UCSD-AML1 (cell line): ENCODE data around the gene SMAD7.
A peak's percentile ranks its signal among the peaks of the same experiment; 100 is the strongest.

Experiments
- DNase-seq: peaks from one replicate; lab custom pipeline; 2025; ENCODE audit not compliant: unreplicated experiment; lab: John Stamatoyannopoulos, UW

Gene SMAD7

DNA sequence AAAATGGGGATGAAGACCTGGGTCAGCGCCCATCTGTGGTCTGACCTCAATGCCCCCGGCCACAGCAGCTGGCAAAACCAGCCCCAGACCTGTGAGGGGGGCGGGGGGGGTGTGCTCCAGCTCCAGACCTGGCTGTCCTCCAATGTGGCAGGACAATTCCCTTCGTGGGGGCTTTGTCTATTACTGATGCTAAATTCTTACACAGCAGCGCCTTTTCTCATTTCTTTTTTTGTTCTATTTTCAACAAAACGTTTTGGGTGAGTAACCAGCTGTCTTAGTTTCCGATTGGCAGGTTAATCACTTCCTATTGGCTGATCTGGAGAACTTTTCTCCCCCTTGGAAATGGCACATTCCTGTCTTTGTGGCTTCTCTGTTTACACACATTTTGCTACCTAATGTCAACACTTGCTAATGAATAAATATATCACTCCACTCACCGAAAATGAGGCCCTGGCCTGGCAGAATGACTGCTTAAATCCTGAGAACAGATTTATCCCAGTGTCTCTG, 4.4 kb downstream of the SMAD7 start:
- no peak for DNase-seq

DNA sequence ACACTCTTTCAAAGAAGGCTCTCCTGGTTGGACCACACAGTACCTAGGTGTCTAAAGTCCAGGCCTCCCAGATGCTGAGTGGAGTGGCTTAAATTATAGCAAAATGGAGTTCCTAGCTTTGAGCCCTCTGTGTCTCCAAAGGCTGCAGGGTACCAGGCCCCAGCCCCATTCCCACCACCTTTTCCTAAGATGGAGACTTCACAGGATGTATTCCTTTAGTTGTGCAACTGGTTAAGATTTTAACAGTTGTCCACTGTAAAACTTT, 4.9 kb downstream of the SMAD7 start:
- DNase-seq: no peak

DNA sequence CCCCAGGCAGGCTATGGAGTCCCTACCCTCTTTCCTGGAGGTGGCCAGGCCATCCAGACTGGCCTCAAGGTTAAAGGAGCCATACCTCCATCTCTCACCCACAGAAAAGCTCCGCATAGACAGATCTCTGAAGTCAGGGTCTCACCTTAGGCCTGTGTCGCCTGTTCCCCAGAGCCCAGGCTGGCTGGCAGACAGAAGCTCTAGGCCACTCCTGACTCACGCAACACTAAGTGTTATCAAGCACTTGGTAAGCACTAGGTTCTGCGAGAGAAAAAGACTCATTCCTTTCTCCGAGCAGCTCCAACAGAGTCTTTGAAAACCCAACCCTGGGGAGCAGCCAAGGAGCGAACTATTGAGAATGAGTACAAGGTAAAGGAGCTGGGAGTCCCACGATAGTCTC, 6.1 kb downstream of the SMAD7 start:
- no peak for DNase-seq

DNA sequence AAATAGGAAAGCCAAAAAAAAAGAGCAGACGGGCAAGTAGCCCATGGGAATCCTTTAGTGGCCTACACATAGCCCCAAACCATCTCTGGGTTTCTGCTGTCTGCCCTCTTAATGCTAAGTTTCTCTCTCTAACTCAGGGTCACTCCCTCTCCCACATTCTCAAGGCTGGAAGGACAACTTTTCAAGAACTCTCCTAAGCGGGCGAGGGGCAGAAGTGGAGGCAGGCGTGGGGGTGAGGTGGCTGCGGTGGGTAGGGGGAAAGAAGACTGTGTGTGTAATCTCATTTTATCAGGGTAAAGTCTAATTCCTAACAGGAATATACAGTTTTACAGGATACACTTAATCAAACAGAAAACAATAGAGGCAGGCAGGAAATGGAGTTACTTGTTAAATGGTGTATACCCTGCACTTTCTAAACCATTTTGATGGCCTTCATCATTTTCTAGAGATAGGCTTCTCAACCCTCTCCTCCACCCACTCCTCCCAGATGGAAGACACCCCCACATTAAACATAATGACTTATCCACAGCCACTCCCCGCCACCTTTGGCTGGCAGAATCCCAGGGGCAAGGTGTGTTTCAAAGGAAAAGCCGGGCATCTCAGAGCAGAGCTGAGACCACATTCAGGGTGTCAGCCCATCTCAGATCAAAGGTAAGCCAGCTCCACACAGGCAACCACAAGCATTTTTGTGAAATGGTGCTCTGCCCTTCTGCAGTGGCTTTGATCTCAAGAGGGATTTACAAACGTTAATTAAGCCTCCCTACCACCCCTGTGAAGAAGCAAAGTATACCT, 6.8 kb downstream of the SMAD7 start:
- DNase-seq: no peak

DNA sequence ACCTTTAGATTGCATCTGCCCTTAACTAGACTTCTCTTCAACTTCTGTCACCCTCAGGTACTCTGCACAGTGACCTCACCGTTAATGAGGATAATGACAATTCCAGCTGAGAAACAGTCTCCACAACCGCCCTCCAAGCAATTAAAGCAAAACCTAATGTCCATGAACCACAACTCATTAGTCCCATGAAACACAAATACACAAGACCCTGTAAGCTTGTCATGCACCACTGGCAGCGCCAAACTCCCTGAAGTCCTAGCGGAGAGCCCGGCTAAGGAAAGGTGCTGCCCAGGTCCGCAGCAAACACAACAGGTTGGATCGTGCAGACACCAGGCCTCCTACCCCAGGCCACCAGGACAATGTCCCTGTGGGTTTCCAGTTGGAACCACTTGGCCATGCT, 7.4 kb downstream of the SMAD7 start:
- no peak for DNase-seq

DNA sequence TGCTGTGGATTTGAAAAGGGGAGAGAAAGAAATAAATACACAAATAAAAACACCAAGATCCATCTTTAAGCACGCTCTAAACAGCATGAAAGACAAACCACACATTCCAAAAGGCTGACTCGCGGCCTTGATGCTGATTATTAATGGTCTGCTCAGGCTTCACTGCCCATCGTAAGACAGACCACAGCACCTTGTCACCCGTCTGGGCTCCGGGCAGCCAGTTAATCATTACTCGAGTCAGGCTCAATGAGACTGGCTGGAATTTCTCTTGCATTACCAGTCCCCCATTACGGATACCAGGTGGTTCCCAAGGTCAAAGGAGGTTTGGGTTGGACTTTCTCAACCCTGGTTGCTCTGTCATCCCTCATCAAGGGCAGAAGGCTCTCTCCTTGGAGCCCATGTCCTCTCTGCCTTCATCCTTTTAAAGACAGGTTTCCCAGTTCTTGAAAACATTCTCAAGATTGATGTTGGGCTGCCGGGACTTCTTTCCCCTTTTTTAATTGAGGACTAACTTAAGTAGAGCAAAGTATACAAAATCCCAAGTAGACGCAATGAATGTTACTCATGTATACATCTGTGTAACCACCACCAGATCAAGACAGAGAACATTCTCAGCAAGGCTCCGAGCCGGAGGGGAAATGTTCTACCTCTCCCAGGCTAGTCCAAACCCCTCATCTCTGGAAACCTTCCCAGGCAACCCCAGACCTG, 8.1 kb downstream of the SMAD7 start:
- DNase-seq: no peak

DNA sequence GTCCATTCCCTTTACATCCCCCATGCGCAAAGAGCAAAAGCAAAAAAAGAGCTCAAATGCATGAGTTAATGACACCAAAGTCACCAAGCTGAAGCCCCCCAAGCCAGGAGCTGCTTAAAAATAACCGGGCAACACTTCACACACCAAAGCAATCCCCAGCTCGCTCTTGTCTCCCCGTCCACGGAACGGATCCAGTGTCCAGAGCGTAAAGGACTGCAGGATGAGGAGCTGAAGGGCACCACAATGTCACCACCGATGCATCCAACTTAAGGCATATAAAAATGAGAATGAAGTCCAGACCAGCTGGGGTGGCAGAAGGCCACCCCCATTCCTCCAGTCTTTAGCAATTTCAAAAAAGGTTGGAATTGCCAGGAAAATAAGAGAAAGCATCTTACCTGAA, 8.7 kb downstream of the SMAD7 start:
- DNase-seq: no peak

DNA sequence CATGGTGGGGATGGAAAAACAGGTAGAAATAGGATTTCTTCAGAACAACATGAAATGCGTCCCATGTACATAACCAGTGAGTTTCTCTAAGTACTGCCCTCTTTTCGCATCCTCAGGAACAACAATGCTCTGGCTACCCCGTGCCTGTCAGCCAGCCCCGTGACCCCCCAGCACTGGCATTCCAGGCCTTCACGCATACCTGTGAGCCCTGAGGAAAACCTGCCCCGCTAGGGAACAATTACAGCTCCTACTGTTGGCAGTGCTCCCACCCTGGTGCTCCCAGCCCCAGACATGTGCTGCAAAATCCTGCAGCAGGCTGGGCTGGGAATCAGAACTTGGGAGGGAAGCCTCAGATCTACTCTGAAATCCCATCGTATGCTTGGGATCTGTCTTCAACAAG, 9.1 kb downstream of the SMAD7 start:
- DNase-seq: no peak

DNA sequence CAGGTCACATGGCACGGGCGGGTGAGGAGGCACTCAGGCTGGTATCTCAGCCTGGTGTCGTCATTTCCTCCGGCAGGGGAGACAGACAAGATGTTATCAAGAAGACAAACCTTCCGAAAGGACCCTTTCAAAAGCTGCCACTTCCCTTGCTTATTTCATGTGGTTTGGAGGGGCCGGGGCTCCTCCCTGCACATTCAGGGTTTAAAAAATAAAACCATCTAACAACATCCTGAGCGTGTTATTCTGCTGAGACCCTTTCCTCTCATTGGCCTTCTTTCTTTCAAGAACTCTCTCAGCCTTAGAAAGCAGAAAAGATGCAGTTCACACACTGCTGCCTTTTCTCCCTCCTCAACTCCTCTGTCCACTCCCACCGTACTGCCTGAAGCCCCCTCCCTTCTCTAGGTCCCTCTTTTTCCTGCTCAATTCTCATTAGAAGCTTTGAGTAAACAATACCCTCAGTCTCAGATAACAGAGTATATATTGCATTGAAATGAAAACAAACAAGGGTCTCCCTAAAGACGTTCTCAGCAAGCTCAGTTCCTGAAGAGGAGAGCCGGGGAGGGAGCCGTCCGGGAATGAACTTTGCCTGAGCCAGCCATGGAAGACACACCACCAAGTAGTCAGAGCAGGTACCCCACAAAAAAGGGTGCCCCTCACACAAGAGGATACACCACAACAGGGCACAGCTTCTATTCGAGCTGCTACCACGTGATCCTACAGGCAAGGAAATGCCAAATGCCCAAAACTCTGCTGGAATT, 9.7 kb downstream of the SMAD7 start:
- DNase-seq: peak; percentile 40

DNA sequence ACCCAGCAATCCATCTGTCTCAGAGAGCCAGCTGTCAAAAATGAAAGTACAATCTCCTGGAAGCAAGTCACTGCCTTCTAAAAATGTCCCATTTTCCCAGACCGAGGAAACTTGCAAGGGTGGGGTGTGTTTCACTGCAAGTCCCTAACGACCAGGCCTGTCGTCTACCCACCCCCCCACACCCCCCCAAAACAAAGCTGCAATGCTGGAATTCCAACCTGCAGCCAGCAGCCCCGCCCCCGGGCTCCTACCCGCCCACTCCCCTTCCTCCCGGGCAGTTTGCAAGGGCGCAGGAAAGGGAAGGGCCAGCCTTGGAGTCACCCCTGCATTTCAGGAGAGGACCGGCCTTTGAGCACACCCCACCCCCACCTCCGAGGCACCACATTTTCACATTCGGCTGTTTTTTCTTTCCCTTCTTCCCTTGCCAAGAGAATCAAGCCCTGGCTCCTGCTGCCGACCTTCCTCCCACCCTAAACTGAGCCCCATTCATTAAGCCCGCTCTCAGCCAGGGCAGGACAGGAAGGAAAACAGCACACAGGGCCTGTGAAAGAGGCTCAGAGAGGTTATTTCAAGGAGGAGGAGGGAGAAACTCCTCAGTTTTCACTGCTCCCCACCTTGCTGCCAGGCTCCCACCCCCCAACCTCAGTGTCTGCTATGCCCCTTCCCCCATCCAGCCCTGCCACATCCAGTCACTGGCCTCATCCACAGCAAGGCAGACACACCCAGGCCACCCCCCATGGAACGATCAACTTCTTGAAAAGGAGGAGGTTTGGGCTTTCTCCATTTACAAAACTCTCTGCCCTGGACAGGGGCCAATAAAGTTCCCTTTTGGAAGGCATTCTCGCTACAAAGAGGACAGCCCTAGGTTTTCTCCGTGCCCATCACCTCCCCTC, 11.3 kb downstream of the SMAD7 start:
- no peak for DNase-seq

DNA sequence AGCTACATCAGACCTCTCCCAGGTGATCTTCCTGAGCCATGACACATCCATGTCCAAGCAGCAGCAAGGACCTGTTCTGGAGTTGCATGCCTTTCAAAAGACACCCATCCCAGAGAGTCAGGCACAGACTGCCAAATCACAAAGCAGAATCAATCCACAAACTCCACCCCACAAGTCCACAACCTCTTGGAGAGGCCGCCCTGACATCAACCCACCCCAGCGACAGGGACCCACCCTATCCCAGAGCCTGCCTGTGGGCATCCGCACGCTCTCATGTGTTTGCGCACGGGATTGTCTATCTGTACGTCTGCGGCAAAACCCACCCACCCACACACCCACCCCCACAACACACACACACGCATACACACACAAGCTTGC, 11.9 kb downstream of the SMAD7 start:
- no peak for DNase-seq

DNA sequence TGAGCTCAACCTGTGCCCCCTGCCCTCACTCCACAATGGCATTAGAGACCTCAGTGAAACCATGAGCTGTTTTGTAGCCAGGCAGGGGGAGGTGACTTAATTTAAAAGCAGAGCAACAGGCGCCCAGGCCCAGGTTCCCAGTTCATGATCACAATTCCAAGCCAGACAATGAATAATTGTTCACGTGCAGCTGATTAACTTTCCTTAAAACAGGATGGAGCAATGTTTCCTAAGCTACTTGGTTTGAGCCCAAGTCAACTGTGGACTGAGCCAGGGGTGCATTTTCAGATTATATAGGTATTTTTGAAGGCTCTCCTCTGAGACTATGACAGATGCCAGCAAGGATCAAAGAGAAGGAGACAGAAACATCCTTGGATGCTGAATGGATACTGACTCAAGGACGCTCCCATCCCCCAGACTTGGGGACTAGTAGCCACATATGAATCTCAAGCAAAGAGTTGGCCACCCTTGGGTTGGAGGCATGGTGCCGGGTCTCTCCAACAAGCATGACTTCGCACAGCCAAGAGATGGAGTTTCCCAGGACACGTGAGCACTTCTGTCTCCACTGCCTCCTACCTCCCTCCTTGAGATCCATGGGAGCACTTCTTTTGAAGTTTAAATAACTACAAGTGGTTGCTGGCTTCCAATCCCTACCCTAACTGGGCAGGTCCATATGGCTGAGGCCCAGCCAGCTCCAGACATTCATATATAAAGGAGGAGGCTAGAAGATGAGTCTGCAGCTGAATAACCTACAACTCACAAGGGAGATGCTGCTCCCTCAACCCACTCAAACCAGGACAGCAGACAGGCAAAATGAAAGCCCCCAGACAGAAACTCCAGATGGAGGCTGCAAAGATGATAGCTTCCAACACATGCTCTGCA, 12.7 kb downstream of the SMAD7 start:
- DNase-seq: no peak

DNA sequence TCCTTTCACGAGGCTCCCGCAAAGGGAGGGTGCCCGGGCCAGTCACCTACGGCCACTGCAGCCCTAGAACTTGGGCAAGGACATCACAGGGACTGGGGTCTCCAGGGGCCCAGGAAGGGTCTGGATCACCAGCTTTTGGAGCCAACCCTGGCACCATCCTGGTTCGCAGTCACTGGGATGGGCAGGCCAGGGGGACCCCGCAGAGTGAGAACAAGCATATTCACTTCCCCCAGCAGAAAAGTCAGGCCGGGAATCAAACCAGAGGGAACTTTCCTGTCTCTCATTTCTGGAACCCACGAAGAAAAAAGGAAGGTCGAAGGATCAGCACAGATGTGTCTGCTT, 15.4 kb downstream of the SMAD7 start:
- no peak for DNase-seq

DNA sequence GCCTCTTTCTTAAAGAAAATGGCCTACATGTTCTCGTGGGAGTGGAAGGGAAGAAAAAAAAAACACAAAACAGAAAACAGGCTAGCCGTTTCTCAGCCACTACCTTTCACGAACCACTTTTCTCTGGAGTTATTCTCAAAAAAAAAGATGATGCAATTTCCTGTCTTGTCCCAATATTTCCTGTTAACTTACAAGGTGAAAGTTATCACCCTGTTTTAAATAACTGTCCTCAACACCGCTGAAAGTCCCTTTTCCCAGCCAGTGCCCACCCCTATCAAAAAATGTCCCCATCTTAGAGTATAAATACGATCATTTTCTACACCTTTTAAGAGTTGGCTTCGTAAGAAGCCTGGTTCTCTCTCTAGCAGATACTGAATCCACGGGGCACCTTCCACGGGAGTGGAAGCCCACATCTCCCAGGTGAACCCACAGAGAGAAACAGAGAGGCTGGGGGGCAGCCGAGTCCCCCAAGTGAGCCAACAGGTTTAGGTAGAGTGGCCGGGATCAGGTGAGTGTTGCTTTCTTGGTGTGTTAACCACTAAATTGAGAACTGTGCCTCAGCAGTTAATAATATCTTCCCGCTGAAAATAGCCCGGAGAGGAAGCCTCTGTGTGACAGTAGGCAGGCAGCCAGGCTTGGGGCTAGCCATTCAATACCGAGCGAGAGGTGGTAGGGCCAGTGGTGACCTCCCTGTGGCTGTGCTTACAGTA, 15.9 kb downstream of the SMAD7 start:
- peak; percentile 43 for DNase-seq

DNA sequence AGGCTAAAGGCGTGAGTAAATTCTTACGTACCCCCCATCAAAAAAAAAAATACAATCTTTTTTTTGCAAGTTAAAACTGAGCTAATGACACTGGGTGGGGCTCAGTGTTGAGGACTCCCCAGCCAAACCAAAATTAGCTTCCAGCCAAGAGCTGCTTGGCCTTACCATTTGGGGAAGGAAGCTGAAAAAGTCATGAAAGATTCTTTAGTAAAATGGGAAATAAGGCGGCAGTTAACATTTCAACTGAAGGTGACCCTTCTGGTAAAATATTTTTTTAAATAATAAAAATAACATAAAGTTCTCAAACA, 16.4 kb downstream of the SMAD7 start:
- DNase-seq: no peak

DNA sequence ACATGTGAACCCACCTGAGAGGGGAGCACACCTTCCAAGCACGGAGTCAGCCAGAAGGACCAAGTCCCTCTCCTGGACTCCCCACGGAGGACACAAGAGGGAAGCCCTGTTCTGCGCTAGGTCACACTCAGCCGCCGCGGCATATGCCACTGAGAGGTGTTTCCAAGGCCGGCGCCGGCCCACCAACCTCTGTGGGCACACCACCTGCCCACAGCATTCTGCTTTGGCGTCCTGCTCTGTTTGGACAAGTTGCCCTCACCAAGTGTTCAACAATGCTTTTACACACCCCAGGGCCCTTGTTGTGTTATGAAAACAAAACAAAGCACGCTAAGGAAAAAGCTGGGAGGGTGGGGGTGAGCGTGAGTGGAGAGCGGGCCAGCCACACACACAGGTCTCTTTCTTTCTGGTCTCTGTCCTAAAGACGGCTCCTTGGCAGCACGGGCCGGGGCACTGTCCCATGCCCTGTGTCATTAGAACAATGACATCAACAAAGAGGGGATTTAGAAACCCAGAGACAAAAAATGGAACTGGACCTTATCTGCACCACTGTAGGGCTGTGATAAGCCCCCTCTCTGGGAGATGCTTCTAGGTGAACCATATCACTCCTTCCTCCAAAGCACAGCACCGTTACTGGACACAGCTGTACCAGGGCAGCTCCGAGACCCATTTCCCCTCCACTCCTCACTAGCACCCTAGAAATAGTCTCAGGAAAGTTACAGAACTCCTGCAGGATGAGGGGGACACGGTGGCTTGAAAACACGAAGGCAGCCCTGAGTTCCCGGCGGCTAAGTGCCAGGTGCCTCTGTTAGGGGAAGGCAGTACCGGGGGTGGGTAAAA, 17.0 kb downstream of the SMAD7 start:
- DNase-seq: no peak

DNA sequence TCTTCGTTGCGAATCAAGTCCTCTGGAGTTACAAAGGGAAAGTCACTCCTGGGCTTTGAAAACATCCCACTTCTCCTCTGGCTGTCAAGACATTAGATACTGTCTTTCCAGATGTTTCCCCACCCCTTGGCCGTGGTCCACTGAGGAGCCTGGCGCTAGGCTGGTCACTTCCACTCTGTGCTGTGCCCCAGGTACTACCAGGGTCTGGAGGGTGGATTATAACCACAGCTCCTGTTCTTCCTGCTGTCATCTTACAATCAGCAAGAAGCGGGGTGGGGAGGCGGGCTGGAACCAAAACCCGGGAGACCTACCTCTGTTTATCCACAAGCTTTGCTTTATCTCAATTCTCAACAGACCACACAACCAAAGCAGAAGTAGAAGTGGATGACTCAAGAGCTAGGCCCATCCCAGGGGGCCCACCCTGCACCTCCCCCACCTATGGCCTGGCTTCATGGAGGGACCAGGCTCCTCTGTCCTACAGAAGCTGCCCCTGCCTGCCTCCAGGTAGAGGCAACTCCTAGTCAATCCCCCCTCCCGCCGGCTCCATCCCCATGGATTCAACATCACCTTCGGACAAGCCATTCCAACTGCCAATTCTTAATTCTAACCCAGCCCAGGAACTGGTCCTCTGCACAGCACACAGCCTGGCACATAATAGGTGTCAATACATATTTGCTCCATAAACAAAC, 17.8 kb downstream of the SMAD7 start:
- peak; percentile 62 for DNase-seq

DNA sequence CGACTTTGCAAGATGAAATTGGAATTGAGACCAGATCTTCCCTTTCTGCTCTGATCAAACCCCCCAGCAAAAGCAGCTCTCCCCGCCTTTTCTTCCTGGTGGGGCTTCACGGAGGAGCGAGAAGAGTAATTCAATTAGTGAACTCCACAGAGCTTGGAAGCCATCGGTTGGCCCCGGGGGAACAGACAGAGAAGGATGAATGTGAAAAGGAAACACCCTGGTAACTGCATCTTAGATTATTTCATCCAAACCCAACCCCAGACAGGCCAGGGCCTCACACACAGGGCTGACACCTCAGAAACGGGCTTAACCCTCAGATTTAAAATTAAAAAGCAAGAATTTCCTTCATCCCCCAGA, 18.3 kb downstream of the SMAD7 start:
- no peak for DNase-seq
